ENCODE data around the gene STARD13.

Gene STARD13

DNA sequence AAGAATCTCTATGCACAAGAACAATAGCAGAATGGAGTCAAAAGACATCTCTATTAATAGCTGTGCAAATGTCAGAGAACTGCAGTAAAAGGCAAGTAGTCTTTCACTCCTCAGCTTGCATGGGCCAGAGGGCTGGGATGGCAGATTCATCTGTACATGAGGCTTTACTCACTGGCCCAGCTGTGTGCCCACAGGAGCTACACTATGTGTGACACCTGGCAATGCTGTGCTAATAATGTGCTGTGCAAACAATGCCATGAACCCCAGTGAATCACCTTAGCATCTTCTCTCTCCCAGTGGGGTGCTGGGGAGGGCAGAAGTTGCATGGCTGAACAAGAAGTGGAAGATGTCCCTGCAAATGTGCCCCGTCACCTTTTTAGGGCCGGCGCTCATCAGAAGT, 196.2 kb downstream of the STARD13 start:
- no peak overlapping the region for H3K4me3 ChIP-seq (replicated peaks; ENCODE audit: low read depth, low read length)
- no peak for DNase-seq (ENCODE audit: low read depth)
- TF ChIP-seq, protein P1, sequence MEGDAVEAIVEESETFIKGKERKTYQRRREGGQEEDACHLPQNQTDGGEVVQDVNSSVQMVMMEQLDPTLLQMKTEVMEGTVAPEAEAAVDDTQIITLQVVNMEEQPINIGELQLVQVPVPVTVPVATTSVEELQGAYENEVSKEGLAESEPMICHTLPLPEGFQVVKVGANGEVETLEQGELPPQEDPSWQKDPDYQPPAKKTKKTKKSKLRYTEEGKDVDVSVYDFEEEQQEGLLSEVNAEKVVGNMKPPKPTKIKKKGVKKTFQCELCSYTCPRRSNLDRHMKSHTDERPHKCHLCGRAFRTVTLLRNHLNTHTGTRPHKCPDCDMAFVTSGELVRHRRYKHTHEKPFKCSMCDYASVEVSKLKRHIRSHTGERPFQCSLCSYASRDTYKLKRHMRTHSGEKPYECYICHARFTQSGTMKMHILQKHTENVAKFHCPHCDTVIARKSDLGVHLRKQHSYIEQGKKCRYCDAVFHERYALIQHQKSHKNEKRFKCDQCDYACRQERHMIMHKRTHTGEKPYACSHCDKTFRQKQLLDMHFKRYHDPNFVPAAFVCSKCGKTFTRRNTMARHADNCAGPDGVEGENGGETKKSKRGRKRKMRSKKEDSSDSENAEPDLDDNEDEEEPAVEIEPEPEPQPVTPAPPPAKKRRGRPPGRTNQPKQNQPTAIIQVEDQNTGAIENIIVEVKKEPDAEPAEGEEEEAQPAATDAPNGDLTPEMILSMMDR (IDR thresholded peaks at IDR 0.05; ENCODE audit: low read length, missing control alignments), result no peak

GRCh38 chr13:33087790-33088189, 197.8 kb downstream of the STARD13 start:
- DNase-seq (ENCODE audit: low read depth), result peak; percentile 21
- no peak overlapping the region for H3K4me3 ChIP-seq (replicated peaks; ENCODE audit: low read depth, low read length)
- TF ChIP-seq, protein P1 (IDR thresholded peaks at IDR 0.05; ENCODE audit: low read length, missing control alignments), result no peak

GRCh38 chr13:33087091-33087490, 198.5 kb downstream of the STARD13 start:
- peak; percentile 25 for DNase-seq (ENCODE audit: low read depth)
- no peak overlapping the region for H3K4me3 ChIP-seq (replicated peaks; ENCODE audit: low read depth, low read length)
- TF ChIP-seq, protein P1 (IDR thresholded peaks at IDR 0.05; ENCODE audit: low read length, missing control alignments), result no peak

DNA sequence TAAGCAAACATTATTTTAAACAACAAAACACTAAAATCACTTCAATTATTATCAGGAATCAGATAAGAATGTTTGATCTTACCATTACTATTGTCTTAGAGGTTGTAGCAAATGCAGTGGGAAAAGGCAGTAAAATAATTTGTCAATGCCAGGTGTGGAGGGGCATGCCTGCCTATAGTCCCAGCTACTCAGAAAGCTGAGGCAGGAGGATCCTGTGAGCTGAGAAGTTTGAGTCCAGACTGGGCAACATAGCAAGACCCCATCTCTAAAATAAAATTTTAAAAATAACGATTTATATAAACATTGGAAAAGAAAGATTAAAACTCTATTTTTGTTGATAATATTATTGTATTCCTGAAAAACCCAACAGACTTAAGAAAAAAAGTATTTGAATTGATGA, 202.5 kb downstream of the STARD13 start:
- DNase-seq (ENCODE audit: low read depth), result no peak
- TF ChIP-seq, protein P1 (IDR thresholded peaks at IDR 0.05; ENCODE audit: low read length, missing control alignments), result no peak

DNA sequence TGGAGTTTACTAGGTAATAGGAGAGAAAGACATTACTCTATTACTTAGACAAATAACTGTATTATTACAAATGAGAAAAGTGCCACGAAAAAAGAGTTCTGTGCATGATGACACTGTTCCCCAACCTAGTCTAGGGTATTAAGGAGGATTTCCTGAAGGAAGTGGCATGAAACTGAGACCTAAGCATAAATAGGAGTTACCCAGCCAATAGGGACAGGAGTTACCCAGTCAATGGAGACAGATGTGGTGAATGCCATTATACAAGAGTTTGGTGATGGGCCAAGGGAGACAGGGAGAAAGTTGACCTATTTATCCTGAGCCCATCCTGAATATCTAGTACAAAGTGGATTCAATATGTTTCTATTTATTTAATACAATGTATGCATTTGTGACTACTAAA, 203.9 kb downstream of the STARD13 start:
- TF ChIP-seq, protein P1 (IDR thresholded peaks at IDR 0.05; ENCODE audit: low read length, missing control alignments), result no peak
- no peak overlapping the region for H3K4me3 ChIP-seq (replicated peaks; ENCODE audit: low read depth, low read length)
- no peak for DNase-seq (ENCODE audit: low read depth)

More for the DNA sequence above, 202.5 kb downstream of the STARD13 start:
- no peak overlapping the region for H3K4me3 ChIP-seq (replicated peaks; ENCODE audit: low read depth, low read length)

- no peak overlapping the region for H3K4me3 ChIP-seq (replicated peaks; ENCODE audit: low read depth, low read length)
- DNase-seq (ENCODE audit: low read depth), result peak; percentile 31
- TF ChIP-seq, protein P1 (IDR thresholded peaks at IDR 0.05; ENCODE audit: low read length, missing control alignments), result no peak
Measured at GRCh38 chr13:33080972-33081590, 204.5 kb downstream of the STARD13 start.

GRCh38 chr13:33079960-33080359, 205.6 kb downstream of the STARD13 start:
- TF ChIP-seq, protein P1 (IDR thresholded peaks at IDR 0.05; ENCODE audit: low read length, missing control alignments), result no peak
- no peak for DNase-seq (ENCODE audit: low read depth)

More at GRCh38 chr13:33079960-33080359, 205.6 kb downstream of the STARD13 start:
- H3K4me3 ChIP-seq (replicated peaks; ENCODE audit: low read depth, low read length), result no peak overlapping the region

Measured in fibroblast of pulmonary artery (primary cell).